Kidney capillary endothelial cell (primary cell): ENCODE data around the gene C5AR2.
"Not testable (repeated sequence)": the region's sequence is repeated elsewhere in the genome, so short reads cannot be mapped to it uniquely, and the experiment has no call there.

Source experiments
- DNase-seq: peaks from one replicate; pipeline ENCODE4 v3.0.0-alpha.2; 2018; ENCODE audit warnings: low spot score

C5AR2 gene

DNA sequence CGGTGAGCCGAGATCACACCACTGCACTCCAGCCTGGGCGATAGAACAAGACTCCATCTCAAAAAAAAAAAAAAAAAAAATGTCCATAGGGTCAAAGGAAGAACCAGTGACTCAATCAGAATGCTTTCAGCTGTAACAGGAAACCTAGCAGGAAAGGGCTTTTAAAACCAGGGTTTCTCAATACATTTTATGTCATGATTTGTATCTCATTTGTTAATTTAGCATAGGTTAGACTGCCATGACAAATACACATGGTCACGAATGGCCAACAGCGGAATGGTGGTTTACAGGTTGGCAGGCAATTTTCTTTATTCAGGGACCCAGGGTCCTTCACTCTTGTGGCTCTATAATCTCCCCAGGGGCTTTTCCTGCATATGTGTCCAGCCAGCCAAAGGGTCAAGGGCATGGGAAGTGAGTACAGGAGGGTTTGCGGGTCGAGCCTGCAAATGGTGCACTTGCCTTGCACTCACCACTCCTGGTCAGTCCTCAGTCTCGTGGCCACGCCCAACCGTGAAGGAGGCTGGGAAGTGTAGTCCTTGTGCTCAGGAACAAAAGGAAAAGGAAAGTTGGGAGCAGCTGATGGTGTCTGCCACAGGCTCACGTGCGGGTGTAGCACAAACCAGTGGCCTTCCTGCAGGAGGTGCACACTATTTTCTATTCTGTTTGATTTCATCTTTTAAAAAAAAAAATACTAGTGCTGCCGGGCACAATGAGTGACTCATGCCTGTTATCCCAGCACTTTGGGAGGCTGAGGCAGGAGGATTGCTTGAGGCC is 32.0 kb downstream of the C5AR2 start:
- peak; percentile 76 for DNase-seq

DNA sequence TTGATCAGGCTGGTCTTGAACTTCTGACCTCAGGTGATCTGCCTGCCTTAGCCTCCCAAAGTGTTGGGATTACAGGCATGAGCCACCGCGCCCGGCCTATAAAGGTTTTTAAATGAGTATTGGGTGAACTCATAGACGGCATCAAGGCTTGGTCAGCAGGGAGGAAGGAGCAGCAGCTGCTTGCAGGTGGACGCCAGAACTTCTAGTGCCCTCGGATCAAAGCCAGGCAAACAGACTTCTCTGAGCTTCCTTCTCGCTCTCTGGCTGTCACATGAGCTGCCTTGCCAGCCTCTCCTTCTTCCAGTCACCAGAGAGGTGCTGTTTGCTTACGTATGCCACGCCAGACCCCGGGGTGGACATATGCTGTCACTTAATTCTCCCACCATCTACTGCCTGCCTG is 33.5 kb downstream of the C5AR2 start:
- DNase-seq, result not testable (repeated sequence)

DNA sequence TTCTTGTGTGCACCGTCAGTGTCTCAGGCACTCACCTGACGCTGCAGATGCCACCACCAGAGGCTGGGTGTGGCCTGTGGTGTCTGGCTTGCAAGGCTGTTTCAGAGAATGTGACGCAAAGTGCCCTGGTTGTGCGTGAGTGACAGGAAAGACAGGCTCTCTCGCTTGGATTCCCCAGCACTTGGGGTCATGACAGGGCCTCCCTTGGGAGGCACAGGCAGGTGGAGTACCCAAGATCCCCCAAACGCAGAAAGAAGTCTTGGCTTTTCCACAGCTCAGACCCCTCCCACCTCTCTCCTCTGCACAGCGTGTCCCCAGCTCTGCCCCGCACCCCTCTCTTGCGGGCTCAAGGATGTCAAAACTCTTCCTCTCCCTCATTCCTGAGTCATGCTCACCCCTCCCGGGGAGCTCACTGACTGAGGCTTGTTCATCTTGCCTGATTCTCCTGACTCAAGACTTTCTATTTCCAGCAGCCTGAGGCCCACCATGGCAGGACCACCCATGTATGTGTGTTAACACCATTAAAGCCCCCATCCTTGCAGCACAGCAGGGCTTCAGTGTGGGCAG is 38.2 kb downstream of the C5AR2 start:
- no peak for DNase-seq

DNA sequence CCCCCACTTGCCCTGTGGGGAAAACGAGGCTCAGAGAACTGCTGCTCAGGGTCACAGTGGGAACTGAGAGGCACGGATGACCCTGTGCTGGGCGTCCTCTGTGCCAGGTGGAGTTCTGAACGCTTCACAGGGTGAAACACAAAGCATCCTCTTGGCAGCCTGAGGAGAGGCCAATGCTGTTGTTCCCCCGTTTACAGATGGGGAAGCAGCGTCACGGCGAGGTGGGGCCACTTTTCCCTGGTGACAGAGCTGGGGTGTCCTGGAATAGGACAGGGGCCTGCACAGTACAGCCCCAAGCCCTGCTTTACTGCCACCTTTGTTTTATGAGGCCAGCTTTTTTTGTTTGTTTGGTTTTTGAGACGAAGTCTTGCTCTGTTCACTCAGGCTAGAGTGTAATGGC is 39.3 kb downstream of the C5AR2 start:
- no peak for DNase-seq

DNA sequence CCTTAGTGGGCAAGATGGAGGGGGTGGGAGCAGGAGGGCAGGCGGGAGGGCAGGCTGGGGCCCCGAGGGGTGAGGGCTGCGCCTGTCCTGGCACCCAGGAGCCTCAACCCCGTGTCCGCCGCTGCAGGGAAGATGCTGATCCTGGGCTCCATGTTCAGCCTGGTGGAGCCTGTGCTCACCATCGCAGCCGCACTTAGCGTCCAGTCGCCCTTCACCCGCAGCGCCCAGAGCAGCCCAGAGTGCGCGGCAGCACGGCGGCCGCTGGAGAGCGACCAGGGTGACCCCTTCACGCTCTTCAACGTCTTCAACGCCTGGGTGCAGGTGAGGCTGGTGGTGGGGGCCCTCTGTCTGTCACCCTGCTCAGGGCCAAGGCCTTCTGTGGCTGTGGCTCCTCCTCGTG is 40.6 kb downstream of the C5AR2 start:
- DNase-seq, result no peak

DNA sequence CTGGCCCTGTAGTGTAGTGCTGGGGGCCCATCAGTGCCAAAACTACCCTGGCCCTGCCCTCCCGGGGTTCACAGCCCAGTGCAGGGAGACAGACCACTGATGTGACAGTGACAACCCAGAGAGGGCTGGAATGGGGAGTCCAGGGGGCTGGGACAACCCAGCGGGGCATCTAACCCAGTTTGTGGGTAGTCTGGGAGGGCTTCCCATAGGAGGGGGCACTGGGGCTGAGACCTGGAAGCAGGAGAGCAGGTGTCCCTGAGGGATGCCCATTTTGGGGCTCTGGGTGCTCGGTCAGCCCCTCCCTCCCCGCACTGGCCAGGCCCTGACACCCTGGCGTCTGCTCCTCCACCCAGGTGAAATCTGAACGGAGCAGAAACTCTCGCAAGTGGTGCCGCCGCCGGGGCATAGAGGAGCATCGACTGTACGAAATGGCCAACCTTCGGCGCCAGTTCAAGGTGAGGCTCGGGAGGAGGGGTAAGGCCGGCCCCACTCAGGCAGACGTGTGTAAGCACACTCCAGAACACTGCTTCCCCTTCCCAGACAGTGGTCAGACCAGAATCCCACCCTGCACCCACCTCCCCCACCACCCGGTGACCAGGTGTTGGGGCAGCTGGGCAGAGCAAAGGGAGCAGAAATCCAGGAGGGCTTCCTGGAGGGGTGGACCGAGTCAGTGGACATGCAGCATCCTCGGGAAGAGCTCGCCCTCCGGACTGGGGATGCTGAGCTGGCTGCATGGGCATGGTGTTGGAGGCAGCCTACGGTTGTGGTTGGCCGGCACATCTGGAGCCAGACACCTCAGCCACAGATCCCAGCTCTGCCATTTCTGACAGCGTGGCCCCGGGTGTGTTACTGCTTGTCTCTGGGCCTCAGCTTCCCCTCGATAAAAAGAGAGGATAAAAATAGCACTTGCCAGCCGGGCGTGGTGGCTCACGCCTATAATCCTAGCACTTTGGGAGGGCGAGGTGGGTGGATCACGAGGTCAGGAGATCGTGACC is 41.6 kb downstream of the C5AR2 start:
- no peak for DNase-seq

DNA sequence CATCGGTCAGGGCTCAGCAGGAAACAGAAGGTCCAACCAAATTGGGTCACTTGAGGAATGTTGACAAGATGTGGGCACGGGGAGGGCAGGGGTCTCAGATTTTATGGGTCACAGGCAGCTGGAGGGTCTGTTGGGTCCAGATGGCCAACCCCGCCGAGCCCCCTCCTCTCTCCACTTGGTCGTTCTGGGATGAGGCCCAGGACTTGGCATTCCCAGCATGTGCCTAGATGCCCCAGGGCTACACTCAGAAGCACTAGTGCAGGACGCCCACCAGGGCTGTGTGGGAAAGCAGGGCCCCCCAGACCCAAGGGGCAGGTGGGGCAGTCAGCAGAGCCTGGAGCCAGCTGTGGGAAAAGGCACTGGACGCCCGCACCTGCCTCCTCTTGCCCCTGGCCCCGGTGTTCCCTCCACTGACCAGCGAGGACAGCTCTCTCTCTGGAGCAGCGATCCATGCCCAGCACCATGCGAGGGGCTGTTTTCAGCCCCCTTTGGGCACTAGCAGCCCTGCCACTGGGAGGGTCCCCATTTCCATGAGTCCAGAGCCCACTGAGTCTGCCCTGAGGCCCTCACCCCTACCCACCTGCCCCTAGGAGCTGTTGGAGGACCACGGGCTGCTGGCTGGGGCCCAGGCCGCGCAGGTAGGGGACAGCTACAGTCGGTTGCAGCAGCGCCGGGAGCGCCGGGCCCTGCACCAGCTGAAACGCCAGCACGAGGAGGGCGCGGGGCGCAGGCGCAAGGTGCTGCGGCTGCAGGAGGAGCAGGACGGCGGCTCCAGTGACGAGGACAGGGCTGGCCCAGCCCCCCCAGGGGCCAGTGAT is 43.1 kb downstream of the C5AR2 start:
- no peak for DNase-seq

DNA sequence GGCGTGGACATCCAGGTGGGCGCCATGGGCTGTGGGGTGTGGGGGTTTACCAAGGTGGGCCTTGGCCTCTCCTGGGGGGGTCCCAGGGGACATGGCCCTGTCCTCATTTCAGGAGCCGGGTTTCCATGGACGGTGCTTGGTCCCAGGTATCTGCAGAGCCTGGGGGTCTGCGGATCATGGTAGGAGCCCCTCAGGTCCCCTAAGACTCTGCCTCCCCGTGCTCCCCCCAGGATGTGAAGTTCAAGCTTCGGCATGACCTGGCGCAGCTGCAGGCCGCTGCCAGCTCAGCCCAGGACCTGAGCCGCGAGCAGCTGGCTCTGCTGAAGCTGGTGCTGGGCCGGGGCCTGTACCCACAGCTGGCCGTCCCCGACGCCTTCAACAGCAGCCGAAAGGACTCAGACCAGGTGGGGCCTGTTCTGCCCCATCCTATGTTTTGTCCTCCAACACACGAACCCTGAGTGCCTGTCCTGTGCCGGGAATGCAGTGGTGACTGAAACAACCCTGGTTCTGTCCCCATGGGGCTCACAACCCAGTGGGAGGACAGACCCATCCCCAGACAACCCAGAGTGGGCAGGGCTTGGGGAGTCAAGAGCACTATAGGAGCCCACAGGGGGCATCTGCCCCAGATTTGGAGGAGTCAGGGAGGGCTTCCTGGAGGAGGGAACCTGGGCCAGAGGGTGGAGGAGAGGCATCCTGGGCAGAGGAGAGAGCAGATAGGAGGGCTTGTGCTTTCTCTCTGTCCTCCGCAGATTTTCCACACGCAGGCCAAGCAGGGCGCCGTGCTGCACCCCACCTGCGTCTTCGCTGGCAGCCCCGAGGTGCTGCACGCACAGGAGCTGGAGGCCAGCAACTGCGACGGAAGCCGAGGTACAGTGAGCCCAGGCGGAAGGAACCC is 44.0 kb downstream of the C5AR2 start:
- DNase-seq, result no peak

DNA sequence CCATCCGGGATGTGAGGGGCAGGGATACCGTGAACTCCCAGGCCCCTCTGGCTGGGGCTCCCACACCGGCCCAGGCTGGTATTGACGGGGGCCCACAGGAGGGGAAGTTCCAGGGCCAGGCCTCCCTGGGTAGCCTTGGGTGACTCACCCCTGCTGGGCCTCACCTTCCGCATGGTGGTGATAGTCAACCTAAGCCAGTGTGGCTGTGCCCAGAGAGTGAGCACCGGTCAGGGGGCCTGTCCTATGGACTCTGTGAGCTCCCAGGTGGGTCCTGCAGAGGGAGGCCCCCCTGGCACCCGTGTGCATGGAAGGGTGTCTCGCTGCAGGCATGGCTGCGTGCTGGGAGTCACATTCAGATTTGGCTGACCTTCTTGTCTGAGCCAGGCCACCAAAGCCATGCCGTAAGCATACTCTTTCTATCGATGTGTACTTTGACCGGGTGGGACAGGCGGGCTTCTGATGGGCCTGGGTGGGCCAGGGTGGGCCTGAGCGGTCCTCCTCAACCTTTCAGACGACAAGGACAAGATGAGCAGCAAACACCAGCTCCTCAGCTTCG is 44.7 kb downstream of the C5AR2 start:
- no peak for DNase-seq

DNA sequence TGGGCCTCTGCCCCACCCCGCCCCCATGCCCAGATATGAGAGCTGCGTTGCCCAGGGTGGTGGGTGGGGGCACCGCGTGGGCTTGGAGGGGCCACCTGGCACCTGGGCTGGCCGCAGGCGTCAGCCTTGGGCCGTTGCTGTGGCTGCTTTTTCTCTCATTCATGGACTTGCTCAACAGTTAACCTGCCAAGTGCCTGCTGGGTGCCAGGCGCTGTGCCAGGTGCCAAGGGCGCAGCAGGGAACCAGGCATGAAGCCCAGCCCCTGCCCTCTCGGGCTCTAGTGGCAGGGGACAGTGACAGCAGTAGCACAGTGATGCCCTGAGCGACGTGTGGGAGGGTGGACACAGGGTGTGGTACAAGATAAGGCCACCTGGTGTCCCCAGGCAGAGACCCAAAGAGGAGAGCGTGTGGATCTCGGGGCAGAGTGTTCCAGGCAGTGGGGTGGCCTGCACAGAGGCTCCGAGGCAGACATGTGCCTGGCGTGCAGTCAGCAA is 45.3 kb downstream of the C5AR2 start:
- DNase-seq, result no peak

DNA sequence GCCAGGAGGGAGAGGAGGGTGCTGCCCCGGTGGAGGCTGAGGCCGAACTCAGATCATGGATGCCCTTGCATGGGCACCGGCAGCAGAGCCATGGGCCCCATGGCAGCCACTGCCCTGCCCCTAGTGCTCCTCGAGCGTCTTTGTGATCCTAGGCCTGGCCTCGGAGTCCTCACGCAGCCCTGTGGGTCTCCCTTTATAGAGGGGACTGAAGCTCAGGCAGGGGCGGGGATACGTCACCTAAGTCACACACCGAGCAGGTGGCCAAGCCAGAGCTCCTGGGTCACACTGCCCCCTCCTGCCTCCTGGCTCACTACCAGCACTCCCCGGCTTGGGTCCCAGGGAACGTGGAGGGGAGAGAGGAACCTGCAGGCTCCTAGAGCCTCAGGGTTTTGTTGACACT is 45.8 kb downstream of the C5AR2 start:
- DNase-seq, result no peak

DNA sequence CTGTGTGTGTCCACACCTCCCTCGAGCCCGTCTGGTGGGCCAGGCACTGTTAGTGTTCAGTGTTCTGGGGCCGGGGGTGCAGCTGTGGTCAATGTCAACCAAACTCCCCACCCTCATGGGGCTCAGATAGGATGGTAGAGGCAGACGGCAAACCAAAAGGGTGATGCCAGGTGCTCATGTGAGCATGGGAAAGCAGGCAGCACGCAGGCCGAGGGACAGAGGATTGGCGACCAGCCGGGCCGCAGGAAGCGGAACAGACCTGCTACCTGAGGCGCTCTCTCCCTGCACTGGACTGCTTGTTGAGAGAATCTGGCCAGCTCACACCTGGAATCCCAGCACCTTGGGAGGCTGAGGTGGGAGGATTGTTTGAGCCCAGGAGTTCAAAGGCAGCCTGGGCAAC is 46.3 kb downstream of the C5AR2 start:
- no peak for DNase-seq

DNA sequence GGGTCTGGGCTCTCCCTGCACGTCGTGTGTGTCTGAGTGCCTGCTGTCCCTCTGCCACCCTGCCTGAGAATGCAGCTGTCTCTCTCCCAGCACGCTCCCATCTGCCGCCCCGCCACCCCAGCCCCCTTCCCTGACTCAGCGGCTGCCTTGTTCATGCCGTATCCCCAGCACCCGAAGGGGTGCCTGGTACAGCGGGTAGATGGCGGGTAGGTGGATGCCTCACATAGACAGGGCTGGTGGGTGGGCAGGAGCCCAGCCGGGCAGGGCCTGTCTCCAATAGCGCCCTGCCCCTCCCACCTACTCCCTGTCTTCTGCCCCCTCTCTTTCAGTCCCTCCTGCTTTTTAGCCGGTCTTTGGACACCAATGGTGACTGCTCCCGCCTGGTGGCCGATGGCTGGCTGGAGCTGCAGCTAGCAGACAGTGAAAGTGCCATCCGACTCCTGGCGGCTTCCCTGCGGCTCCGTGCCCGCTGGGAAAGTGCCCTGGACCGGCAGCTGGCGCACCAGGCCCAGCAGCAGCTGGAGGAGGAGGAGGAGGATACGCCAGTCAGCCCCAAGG is 47.5 kb downstream of the C5AR2 start:
- DNase-seq, result no peak

DNA sequence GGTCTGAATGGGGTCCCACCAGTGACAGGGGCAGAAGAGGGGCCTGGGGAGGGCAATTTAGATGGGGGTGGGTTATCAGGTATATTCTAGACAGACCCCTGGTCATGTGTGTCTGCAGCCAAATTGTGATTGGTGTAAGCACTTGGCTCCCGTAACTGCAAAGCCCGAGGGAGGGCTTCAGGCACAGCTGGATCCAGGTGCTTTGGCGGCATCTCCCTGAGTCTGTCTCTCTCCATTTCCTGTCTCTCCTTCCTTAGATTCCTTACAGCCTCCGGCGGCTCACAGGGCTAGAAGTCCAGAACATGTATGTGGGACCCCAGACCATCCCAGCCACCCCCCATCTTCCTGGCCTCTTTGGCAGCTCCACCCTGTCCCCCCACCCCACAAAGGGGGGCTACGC is 48.6 kb downstream of the C5AR2 start:
- no peak for DNase-seq

DNA sequence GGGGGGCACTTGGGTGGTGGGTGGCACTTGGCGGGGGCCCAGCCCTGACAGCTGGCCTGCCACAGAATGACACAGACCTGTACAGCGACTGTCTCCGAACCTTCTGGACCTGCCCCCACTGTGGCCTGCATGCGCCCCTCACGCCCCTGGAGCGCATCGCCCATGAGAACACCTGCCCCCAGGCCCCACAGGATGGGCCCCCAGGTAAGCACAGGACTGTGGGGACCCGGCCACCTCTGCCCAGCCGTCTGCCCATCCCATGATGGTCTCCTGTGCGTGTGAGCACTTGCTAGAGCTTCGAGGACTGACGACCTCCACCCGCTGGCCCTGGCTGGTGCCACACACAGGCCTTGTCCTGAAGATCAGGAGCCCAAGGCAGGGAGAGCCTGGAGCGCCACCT is 49.1 kb downstream of the C5AR2 start:
- DNase-seq, result no peak

DNA sequence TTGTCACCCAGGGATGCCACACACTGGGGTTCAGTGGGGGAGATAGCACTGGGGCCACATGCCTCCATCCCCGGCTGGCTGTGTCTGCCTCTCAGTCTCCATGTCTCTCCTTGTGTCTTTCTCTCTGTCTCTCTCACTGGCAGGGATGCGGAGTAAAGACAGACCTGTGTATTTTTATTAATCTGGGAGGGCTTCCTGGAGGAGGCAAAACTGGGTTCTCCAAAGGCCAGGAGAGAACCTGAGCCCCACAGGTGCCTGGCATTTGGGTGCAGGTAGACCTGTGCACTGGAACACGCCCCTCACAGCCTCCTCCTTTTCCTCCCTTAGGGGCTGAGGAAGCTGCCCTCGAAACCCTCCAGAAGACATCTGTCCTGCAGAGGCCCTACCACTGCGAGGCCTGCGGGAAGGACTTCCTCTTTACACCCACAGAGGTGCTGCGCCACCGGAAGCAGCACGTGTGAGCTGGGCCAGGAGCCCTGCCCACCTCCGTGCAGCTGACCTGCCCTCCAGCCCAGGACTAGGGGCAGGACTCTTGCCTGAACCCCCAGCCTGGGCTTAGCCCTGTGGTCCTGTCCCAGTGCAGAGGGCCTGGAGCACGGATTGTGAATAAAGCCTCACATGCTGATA is 49.8 kb downstream of the C5AR2 start:
- DNase-seq, result no peak

DNA sequence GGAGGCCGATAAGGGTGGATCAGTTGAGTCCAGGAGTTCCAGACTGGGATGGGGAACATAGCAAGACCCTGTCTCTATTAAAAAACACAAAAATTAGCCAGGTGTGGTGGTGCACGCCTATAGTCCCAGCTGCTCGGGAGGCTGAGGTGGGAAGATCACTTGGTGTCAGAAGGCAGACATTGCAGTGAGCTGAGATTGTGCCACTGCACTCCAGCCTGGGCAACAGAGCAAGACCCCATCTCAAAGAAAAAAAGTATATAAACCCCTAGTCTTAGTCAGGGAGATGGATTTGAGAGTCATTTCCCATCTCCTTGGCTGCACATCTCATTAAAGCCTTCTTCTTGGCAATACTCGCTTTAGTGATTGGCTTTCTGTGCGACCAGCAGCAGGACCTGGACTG is 51.9 kb downstream of the C5AR2 start:
- not testable (repeated sequence) for DNase-seq

DNA sequence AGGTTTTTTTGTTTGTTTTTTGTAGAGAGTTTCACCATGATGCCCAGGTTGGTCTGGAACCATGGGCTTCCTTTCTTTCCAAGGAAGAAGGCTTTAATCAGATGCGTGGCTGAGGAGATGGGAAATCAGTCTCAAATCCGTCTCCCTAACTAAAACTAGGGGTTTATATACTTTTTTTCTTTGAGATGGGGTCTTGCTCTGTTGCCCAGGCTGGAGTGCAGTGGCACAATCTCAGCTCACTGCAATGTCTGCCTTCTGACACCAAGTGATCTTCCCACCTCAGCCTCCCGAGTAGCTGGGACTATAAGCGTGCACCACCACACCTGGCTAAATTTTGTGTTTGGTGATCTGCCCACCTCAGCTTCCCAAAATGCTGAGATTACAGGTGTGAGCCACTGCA is 52.6 kb downstream of the C5AR2 start:
- not testable (repeated sequence) for DNase-seq

DNA sequence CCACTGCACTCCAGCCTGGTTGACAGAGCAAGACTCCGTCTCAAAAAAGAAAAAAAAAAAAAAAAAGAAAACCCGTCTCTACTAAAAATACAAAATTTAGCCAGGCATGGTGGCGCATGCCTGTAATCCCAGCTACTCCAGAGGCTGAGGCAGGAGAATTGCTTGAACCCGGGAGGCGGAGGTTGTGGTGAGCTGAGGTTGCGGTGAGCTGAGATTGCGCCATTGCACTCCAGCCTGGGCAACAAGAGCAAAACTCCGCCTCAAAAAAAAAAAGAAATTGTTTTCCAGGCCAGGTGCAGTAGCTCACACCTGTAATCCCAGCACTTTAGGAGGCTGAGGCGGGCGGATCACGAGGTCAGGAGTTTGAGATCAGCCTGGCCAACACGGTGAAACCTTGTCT is 54.6 kb downstream of the C5AR2 start:
- DNase-seq, result not testable (repeated sequence)

DNA sequence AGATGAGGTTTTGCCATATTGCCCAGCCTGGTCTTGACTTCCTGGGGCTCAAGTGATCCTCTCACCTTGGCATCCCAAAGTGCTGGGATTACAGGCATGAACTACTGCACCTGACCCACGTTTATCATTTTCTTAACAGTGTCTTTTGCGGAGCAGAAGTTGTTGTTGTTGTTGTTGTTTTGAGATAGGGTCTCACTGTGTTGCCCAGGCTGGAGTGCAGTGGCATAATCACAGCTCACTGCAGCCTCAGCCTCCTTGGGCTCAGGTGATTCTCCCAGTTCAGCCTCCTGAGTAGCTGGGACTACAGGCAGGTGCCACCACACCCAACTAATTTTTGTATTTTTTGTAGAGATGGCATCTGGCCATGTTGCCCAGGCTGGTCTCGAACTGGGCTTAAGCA is 55.6 kb downstream of the C5AR2 start:
- not testable (repeated sequence) for DNase-seq
